ENCODE data around the gene ESPL1. TPM values are rescaled to one million over a fixed set of nuclear protein-coding genes. Genes with fewer than 3 reads are reported as not detected.

ESPL1 gene
- total and polyA plus RNA-seq, 10 donors: 0.85 to 7.2 (median 2.6) TPM

DNA sequence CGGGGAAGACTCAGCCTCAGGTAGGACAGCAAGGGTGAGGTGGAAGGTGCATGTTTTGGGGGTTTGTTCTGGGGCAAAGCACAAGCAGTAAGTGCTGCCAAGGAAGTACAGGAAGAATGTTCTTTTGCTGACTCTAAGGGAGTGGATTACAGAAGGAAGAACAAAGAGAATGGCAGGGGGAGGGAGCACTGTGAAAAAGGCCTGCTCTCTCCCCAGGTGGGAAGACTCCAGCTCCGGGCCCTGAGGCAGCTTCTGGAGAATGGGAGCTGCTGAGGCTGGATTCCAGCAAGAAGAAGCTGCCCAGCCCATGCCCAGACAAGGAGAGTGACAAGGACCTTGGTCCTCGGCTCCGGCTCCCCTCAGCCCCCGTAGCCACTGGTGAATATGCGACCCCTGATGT is 20.2 kb downstream of the ESPL1 start:
- no peaks in the 10 kb centered on the region for H3K9me3 ChIP-seq
- no peak for DNase-seq
- H3K36me3 ChIP-seq: peaks cover 0 to 74% (median 0%) of the 10 kb centered on the region in 6 donors
- peaks cover 0 to 26% (median 5%) of the 10 kb centered on the region in 6 donors for H3K4me1 ChIP-seq
- TF ChIP-seq POLR2AphosphoS5 (IDR thresholded peaks at IDR 0.05) (no peak), POLR2A (IDR thresholded peaks at IDR 0.05) (no peak)
- TF ChIP-seq, protein P1, sequence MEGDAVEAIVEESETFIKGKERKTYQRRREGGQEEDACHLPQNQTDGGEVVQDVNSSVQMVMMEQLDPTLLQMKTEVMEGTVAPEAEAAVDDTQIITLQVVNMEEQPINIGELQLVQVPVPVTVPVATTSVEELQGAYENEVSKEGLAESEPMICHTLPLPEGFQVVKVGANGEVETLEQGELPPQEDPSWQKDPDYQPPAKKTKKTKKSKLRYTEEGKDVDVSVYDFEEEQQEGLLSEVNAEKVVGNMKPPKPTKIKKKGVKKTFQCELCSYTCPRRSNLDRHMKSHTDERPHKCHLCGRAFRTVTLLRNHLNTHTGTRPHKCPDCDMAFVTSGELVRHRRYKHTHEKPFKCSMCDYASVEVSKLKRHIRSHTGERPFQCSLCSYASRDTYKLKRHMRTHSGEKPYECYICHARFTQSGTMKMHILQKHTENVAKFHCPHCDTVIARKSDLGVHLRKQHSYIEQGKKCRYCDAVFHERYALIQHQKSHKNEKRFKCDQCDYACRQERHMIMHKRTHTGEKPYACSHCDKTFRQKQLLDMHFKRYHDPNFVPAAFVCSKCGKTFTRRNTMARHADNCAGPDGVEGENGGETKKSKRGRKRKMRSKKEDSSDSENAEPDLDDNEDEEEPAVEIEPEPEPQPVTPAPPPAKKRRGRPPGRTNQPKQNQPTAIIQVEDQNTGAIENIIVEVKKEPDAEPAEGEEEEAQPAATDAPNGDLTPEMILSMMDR (IDR thresholded peaks at IDR 0.05 in 8 of 11, conservative IDR thresholded peaks at IDR 0.05 in 3 of 11): no peak
- H3K4me3 ChIP-seq: no peak overlapping the region
- H3K27ac ChIP-seq: no peak overlapping the region
- intact Hi-C loops (cut with DNase I; ENCODE audit: low total_unique reads): no loop called here
- H3K27me3 ChIP-seq (replicated peaks in 1 of 7): no peaks in the 10 kb centered on the region
- WGBS, 5 donors: 88 to 97% (median 94%) methylated on average over 2 to 6 of the region's 6 CpGs

DNA sequence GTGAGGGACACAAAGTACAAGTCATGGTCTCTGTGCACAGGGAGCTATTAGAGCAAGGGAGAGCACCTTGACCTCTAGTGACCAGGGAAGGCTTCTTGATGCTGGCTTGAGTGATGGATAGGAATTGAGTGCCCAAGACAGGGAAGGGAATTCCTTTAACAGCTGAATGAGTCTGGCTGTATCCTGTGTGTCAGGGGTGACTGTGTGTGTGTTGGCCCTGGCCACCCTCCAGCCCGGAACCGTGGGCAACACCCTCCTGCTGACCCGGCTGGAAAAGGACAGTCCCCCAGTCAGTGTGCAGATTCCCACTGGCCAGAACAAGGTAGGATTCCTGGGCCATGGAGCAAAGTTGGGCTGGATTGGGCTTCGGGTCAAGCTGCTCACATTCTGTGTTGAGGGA is 21.8 kb downstream of the ESPL1 start:
- intact Hi-C loops (cut with DNase I; ENCODE audit: low total_unique reads): no loop called here
- Histone ChIP-seq H3K27ac (no peak overlapping the region), H3K9me3 (no peaks in the 10 kb centered on the region), H3K27me3 (replicated peaks in 1 of 7) (no peaks in the 10 kb centered on the region), H3K36me3 (peaks cover 0 to 62% (median 0%) of the 10 kb centered on the region in 6 donors), H3K4me3 (no peak overlapping the region), H3K4me1 (peaks cover 0 to 26% (median 7%) of the 10 kb centered on the region in 6 donors)
- DNase-seq: no peak
- no peak for TF ChIP-seq POLR2A (IDR thresholded peaks at IDR 0.05)
- TF ChIP-seq POLR2AphosphoS5 (IDR thresholded peaks at IDR 0.05): no peak
- WGBS, 5 donors: 81 to 98% (median 85%) methylated on average over 4 of the region's 4 CpGs

DNA sequence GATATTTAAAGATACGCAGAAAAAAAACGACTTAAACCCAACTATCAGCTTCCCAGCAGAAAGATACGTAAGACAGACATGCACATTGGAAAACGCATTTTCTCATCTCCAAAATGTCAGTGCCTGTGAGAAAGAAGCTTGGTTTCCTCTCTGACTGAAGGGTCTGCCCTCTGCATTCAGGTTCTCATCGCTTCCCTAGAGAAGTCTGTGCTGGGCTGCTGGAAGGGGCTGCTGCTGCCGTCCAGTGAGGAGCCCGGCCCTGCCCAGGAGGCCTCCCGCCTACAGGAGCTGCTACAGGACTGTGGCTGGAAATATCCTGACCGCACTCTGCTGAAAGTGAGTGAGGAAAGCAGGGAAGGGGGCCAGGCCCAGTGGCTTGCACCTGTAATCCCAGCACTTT is 22.6 kb downstream of the ESPL1 start:
- DNase-seq: no peak
- Histone ChIP-seq H3K36me3 (peaks cover 0 to 62% (median 0%) of the 10 kb centered on the region in 6 donors), H3K9me3 (no peaks in the 10 kb centered on the region), H3K27ac (no peak overlapping the region), H3K27me3 (replicated peaks in 1 of 7) (no peaks in the 10 kb centered on the region), H3K4me3 (no peak overlapping the region), H3K4me1 (peaks cover 0 to 29% (median 11%) of the 10 kb centered on the region in 6 donors)
- intact Hi-C loops (cut with DNase I; ENCODE audit: low total_unique reads): no loop called here
- no peak for TF ChIP-seq POLR2AphosphoS5 (IDR thresholded peaks at IDR 0.05)
- no peak for TF ChIP-seq POLR2A (IDR thresholded peaks at IDR 0.05)
- TF ChIP-seq, protein P1 (IDR thresholded peaks at IDR 0.05 in 8 of 11, conservative IDR thresholded peaks at IDR 0.05 in 3 of 11): no peak
- 85 to 94% (median 91%) methylated on average over 9 of the region's 9 CpGs for WGBS, 5 donors

DNA sequence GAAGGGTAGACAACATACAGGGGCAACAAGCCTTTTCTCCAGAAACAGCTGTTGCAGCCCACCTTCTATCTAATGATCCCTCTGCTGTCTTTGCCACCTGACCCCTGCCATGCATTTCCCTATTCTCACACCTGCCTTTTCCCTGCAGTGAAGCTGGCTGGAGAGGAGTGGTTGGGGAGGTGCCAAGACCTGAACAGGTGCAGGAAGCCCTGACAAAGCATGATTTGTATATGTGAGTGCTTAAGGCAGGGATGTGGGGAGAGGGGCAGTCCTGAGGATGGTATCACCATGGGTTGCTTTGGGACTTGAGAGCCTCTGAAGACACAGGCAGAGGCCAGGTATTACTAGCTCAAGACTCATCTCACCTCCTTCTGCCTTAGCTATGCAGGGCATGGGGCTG is 24.3 kb downstream of the ESPL1 start:
- no peak overlapping the region for H3K27ac ChIP-seq
- no peaks in the 10 kb centered on the region for H3K9me3 ChIP-seq
- DNase-seq: no peak
- TF ChIP-seq POLR2A (IDR thresholded peaks at IDR 0.05): no peak
- TF ChIP-seq, protein P1 (IDR thresholded peaks at IDR 0.05 in 8 of 11, conservative IDR thresholded peaks at IDR 0.05 in 3 of 11): no peak
- TF ChIP-seq POLR2AphosphoS5 (IDR thresholded peaks at IDR 0.05): no peak
- H3K36me3 ChIP-seq: peaks cover 0 to 62% (median under 1%) of the 10 kb centered on the region in 6 donors
- no peaks in the 10 kb centered on the region for H3K27me3 ChIP-seq (replicated peaks in 1 of 7)
- intact Hi-C loops (cut with DNase I; ENCODE audit: low total_unique reads): no loop called here
- H3K4me3 ChIP-seq: no peak overlapping the region
- H3K4me1 ChIP-seq: peaks cover 15 to 36% (median 27%) of the 10 kb centered on the region in 6 donors

Data from spleen (tissue), 11 donors.